HEK293T (cell line): ENCODE results near the gene ASIC3.

ENCODE experiments used
- ELF4 ChIP-seq: fragments of 450-650 bp; IDR thresholded peaks from 2 replicates; pipeline ENCODE4 v1.6.1; 2017; ENCODE audit warnings: antibody characterized with exemption
- FOXK2 ChIP-seq: fragments of 450-650 bp; IDR thresholded peaks from 2 replicates; pipeline ENCODE4 v1.6.1; 2016; ENCODE audit warnings: mild to moderate bottlenecking
- FOXM1 ChIP-seq: fragments of 450-650 bp; IDR thresholded peaks from 2 replicates; pipeline ENCODE4 v1.6.1; 2017; ENCODE audit warnings: mild to moderate bottlenecking, borderline replicate concordance
- L3MBTL2 ChIP-seq: fragments of 450-650 bp; conservative IDR thresholded peaks from 2 replicates; pipeline ENCODE4 v1.6.1; 2016; ENCODE audit warnings: mild to moderate bottlenecking
- SP1 ChIP-seq: fragments of 450-650 bp; IDR thresholded peaks from 2 replicates; pipeline ENCODE4 v1.6.1; 2017

- no peak for TF ChIP-seq ELF4
- no peak for TF ChIP-seq SP1
- no peak for TF ChIP-seq L3MBTL2
- no peak for TF ChIP-seq FOXM1
- no peak for TF ChIP-seq FOXK2
Observed at GRCh38 chr7:151017953-151018420, 30.3 kb upstream of the ASIC3 start.
